K562 (cell line): Measurements from ENCODE around the gene DCP1B. TPM values are rescaled to one million over a fixed set of nuclear protein-coding genes. Genes with fewer than 3 reads are reported as not detected.

ENCODE experiments used
- ATF1 ChIP-seq, 2 experiments: fragments of 450-650 bp in 1 of 2; IDR thresholded peaks; 2 replicates each; pipeline ENCODE4 v1.6.1; 2016; ENCODE audit warnings: missing compliant biosample characterization in 1 of 2, missing genetic modification characterization in 1 of 2
- CHD1 ChIP-seq: fragments of 200-600 bp; sonication (generic); IDR thresholded peaks from one replicate; pipeline ENCODE4 v1.6.1; 2012; ENCODE audit warnings: mild to moderate bottlenecking, moderate library complexity, low read length, inconsistent platforms
- CREM ChIP-seq: IDR thresholded peaks from 2 replicates; pipeline ENCODE4 v1.6.1; 2014; ENCODE audit warnings: antibody characterized with exemption, low read depth
- CTCF ChIP-seq, 3 experiments: IDR thresholded peaks in 2 of 3; conservative IDR thresholded peaks in 1 of 3; 2 replicates each; pipeline ENCODE4 v1.5.1; 2011 to 2012; ENCODE audit warnings: low read length in 3 of 3, mild to moderate bottlenecking in 3 of 3, control low read depth in 2 of 3, improper control_type of control experiment in 1 of 3, inconsistent platforms in 1 of 3, low read depth in 1 of 3, mixed read lengths in 1 of 3, moderate library complexity in 1 of 3; ENCODE audit not compliant: insufficient read depth in 2 of 3
- MAX ChIP-seq: sonication (generic); formaldehyde crosslinking; IDR thresholded peaks from 2 replicates; pipeline ENCODE4 v1.9.0; 2022; ENCODE audit warnings: mild to moderate bottlenecking, missing genetic modification reagents
- MAZ ChIP-seq, 2 experiments: fragments of 450-650 bp in 1 of 2; sonication (generic) in 1 of 2; formaldehyde crosslinking; IDR thresholded peaks in 1 of 2; conservative IDR thresholded peaks in 1 of 2; 2 replicates each; pipeline versions ENCODE4 v1.4.0 to v1.5.0; 2020; ENCODE audit warnings: mild to moderate bottlenecking in 1 of 2, missing genetic modification reagents in 1 of 2
- NONO ChIP-seq, 2 experiments: fragments of 200-400 bp in 1 of 2; fragments of 450-650 bp in 1 of 2; formaldehyde crosslinking in 1 of 2; IDR thresholded peaks; 2 replicates each; pipeline ENCODE4 v1.6.1; 2017; ENCODE audit warnings: low read depth in 2 of 2, mild to moderate bottlenecking in 2 of 2, moderate library complexity in 2 of 2, low read length in 1 of 2
- SIRT6 ChIP-seq: IDR thresholded peaks from one replicate; pipeline ENCODE4 v1.6.1; 2012; ENCODE audit warnings: low read depth, mild to moderate bottlenecking, control low read depth, inconsistent platforms, low read length, moderate library complexity
- ZNF586 ChIP-seq: fragments of 450-650 bp; formaldehyde crosslinking; conservative IDR thresholded peaks from 2 replicates; pipeline ENCODE4 v1.4.0; 2020; ENCODE audit warnings: mild to moderate bottlenecking, moderate library complexity
- polyA plus RNA-seq, 8 experiments: library from polyadenylated mRNA; depleted of rRNA in 4 of 8; stranded (reverse) in 5 of 8; unstranded in 3 of 8; fragments of >200 nt; fragmentation: Nextera tagmentation in 2 of 8; fragmentation: Illumina TruSeq in 1 of 8; extraction: Ambion mirVana in 2 of 8; extraction: Trizol in 1 of 8; gene quantifications; 2 replicates each; pipeline versions ENCODE4 v1.2.1 to v1.2.3, GENCODE V29; 2011 to 2014; ENCODE audit warnings: inconsistent platforms in 1 of 8, missing spikeins in 1 of 8
- total RNA-seq, 7 experiments: library from RNA; depleted of rRNA in 6 of 7; stranded (reverse); fragments of >200 nt in 6 of 7; fragmentation: Illumina TruSeq in 2 of 7; extraction: Trizol in 2 of 7; gene quantifications; 2 replicates each; pipeline versions ENCODE4 v1.2.1 to v1.2.3, GENCODE V29; 2011 to 2021; ENCODE audit warnings: low replicate concordance in 1 of 7

DCP1B gene
- total and polyA plus RNA-seq, 9 of the 15 experiments (the other 6 are each of a cell fraction or from before 2014, with no cell fraction given): 0.83 to 7.3 (median 3.4) TPM

- TF ChIP-seq CHD1 (no peak), MAX (CRISPR knock-in tag) (peak; percentile 33; the same call in 1 of the 2 replicates), ATF1 (CRISPR knock-in tag; IDR thresholded peaks at IDR 0.05) (no peak), ATF1 (tag; IDR thresholded peaks at IDR 0.05) (peak; percentile 54), CREM (peak; percentile 72), CTCF (IDR thresholded peaks at IDR 0.05 in 2 of 3, conservative IDR thresholded peaks at IDR 0.05 in 1 of 3; ENCODE audit: insufficient read depth in 2 of 3, low read depth in 1 of 3, low read length in 3 of 3) (peak; percentile 68 to 78 (median 72)), ZNF586 (no peak), SIRT6 (no peak), NONO (IDR thresholded peaks at IDR 0.05; ENCODE audit: low read depth in 2 of 2, low read length in 1 of 2) (0 out of 4 replicates have a peak, but pooled peaks of 1 of the 2 experiments have one; percentile 42), MAZ (CRISPR knock-in tag; conservative IDR thresholded peaks at IDR 0.05 in 1 of 2, IDR thresholded peaks at IDR 0.05 in 1 of 2) (peak in 1 of 2 experiments; percentile 29; a peak in 1 of 4 replicates)
These were observed 30.6 kb upstream of the DCP1B start (continued) for GRCh38 chr12:2034633-2035430.
